ENCODE measurements around the gene FAM13A. TPM values are rescaled to one million over a fixed set of nuclear protein-coding genes. Genes with fewer than 3 reads are reported as not detected.

Gene FAM13A
- total RNA-seq, 2 experiments from 2014 or later, result 9.6 to 10.2 TPM

DNA sequence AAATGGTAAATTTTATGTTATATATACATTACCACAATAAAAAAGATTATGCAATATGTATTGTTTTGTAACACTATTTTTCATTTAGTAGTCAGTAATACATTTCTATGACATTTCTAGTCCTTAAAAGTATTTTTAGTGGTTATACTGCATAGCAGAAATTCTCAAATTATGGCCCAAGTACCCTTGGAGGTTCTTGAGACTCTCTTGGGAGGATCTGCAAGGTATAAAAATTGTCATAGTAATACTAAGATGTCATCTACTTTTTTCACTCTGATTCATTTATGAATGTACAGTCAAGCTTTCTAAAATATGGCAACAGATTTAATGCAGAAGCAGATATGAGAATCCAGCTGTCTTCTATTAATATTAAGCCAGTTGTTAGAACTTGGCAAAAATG lies 220.8 kb downstream of the FAM13A start:
- Histone ChIP-seq H3K9me3 (ENCODE audit: control insufficient read depth in 1 of 2, insufficient read depth in 1 of 2, low read length in 2 of 2) (no peaks in the 10 kb centered on the region), H3K4me3 (ENCODE audit: low read length) (no peak overlapping the region), H3K4me1 (ENCODE audit: insufficient read depth, low read length) (no peaks in the 10 kb centered on the region), H3K27me3 (ENCODE audit: control insufficient read depth in 1 of 2, insufficient read depth in 2 of 2, low read length in 2 of 2) (no peaks in the 10 kb centered on the region), H3K36me3 (ENCODE audit: insufficient read depth, low read length) (no peaks in the 10 kb centered on the region), H3K27ac (ENCODE audit: low read depth in 1 of 2, low read length in 2 of 2) (no peak overlapping the region)
- Mint-ChIP-seq H3K9me3 (no peaks in the 10 kb centered on the region), H3K27me3 (no peaks in the 10 kb centered on the region), H3K4me3 (no peak overlapping the region), H3K4me1 (ENCODE audit: low read depth) (no peaks in the 10 kb centered on the region), H3K36me3 (ENCODE audit: low read depth) (no peaks in the 10 kb centered on the region), H3K27ac (no peak overlapping the region)
- TF ChIP-seq, protein P1, sequence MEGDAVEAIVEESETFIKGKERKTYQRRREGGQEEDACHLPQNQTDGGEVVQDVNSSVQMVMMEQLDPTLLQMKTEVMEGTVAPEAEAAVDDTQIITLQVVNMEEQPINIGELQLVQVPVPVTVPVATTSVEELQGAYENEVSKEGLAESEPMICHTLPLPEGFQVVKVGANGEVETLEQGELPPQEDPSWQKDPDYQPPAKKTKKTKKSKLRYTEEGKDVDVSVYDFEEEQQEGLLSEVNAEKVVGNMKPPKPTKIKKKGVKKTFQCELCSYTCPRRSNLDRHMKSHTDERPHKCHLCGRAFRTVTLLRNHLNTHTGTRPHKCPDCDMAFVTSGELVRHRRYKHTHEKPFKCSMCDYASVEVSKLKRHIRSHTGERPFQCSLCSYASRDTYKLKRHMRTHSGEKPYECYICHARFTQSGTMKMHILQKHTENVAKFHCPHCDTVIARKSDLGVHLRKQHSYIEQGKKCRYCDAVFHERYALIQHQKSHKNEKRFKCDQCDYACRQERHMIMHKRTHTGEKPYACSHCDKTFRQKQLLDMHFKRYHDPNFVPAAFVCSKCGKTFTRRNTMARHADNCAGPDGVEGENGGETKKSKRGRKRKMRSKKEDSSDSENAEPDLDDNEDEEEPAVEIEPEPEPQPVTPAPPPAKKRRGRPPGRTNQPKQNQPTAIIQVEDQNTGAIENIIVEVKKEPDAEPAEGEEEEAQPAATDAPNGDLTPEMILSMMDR (IDR thresholded peaks at IDR 0.05), result no peak
- POLR2A ChIA-PET, result no interaction called here
- no peak for DNase-seq
- CTCF ChIA-PET, result no interaction called here
- intact Hi-C loops (cut with DNase I, micrococcal nuclease), result no loop called here
- no peak for ATAC-seq (ENCODE audit: poor library complexity)

DNA sequence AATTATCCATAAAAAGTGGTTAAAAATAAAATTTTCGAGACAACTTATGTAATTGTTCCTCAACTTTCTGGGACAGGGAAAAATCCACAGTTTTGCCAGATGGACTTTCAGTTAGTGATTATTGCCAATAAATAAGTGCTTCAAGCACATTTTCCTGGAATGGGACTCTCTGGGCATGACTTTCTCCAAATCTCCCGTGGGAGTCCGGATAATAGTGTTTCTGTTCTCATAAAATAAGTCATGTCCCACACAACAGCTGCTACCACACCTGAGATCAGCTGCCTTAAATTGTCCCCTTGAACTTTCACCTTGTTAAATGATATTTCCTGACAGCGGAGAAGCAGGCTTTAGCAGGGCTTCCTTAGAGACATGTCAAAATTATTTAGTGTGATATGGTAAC lies 226.0 kb downstream of the FAM13A start:
- no peaks in the 10 kb centered on the region for H3K9me3 ChIP-seq (ENCODE audit: control insufficient read depth in 1 of 2, insufficient read depth in 1 of 2, low read length in 2 of 2)
- H3K27ac ChIP-seq (ENCODE audit: low read depth in 1 of 2, low read length in 2 of 2), result no peak overlapping the region
- no peak for DNase-seq
- no peak overlapping the region for H3K4me3 ChIP-seq (ENCODE audit: low read length)
- TF ChIP-seq, protein P1 (IDR thresholded peaks at IDR 0.05), result no peak
- intact Hi-C loops (cut with DNase I, micrococcal nuclease), result no loop called here
- no peaks in the 10 kb centered on the region for H3K27me3 ChIP-seq (ENCODE audit: control insufficient read depth in 1 of 2, insufficient read depth in 2 of 2, low read length in 2 of 2)
- no peaks in the 10 kb centered on the region for H3K4me1 Mint-ChIP-seq (ENCODE audit: low read depth)
- H3K36me3 ChIP-seq (ENCODE audit: insufficient read depth, low read length), result no peaks in the 10 kb centered on the region
- H3K4me3 Mint-ChIP-seq, result no peak overlapping the region
- CTCF ChIA-PET, result interaction anchor here (1.1 kb wide), 1 partner anchor 12 kb away, joined by 4 read pairs; no protein-coding TSS in a partner anchor
- no peaks in the 10 kb centered on the region for H3K27me3 Mint-ChIP-seq
- H3K4me1 ChIP-seq (ENCODE audit: insufficient read depth, low read length), result no peaks in the 10 kb centered on the region
- no peak for ATAC-seq (ENCODE audit: poor library complexity)
- no peaks in the 10 kb centered on the region for H3K36me3 Mint-ChIP-seq (ENCODE audit: low read depth)
- POLR2A ChIA-PET, result no interaction called here
- H3K27ac Mint-ChIP-seq, result no peak overlapping the region
- H3K9me3 Mint-ChIP-seq, result no peaks in the 10 kb centered on the region

DNA sequence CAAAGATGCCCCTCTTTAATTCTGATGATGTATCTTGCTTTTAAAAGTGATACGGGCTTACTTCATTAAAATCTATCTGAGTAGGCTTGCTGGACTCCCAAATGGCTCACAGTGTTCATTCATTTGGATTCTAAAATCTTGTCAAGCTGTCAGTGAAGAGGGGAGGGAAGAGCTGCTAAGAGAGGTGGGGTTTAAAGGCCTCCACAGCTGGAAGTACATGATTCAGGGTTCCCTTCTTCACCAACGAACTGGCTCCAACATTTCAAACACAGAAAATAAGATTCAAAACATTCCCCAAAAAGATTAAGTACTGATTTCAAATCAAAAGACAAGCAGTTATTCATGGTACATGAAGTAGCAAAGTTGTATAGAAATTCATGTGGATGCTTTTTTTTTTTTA lies 226.4 kb downstream of the FAM13A start:
- H3K9me3 ChIP-seq (ENCODE audit: control insufficient read depth in 1 of 2, insufficient read depth in 1 of 2, low read length in 2 of 2), result no peaks in the 10 kb centered on the region
- intact Hi-C loops (cut with DNase I, micrococcal nuclease), result no loop called here
- H3K4me3 ChIP-seq (ENCODE audit: low read length), result no peak overlapping the region
- Mint-ChIP-seq H3K36me3 (ENCODE audit: low read depth) (no peaks in the 10 kb centered on the region), H3K27ac (no peak overlapping the region), H3K4me3 (no peak overlapping the region), H3K4me1 (ENCODE audit: low read depth) (no peaks in the 10 kb centered on the region), H3K9me3 (no peaks in the 10 kb centered on the region), H3K27me3 (no peaks in the 10 kb centered on the region)
- H3K36me3 ChIP-seq (ENCODE audit: insufficient read depth, low read length), result no peaks in the 10 kb centered on the region
- DNase-seq (no peak), ATAC-seq (ENCODE audit: poor library complexity) (no peak)
- TF ChIP-seq, protein P1 (IDR thresholded peaks at IDR 0.05), result no peak
- no peak overlapping the region for H3K27ac ChIP-seq (ENCODE audit: low read depth in 1 of 2, low read length in 2 of 2)
- ChIA-PET CTCF (interaction anchor here (1.1 kb wide), 1 partner anchor 12 kb away, joined by 4 read pairs; no protein-coding TSS in a partner anchor), POLR2A (no interaction called here)
- H3K27me3 ChIP-seq (ENCODE audit: control insufficient read depth in 1 of 2, insufficient read depth in 2 of 2, low read length in 2 of 2), result no peaks in the 10 kb centered on the region
- H3K4me1 ChIP-seq (ENCODE audit: insufficient read depth, low read length), result no peaks in the 10 kb centered on the region
